BE2C (cell line): ENCODE measurements around the gene KIRREL3.

Experiments
- DNase-seq: peaks from one replicate; pipeline ENCODE4 v3.0.0-alpha.2; 2020
- H3K27me3 ChIP-seq: fragments of 250-450 bp; sonication (Bioruptor Pico); 2 replicates; pipeline ENCODE4 v1.5.1; 2020; ENCODE audit warnings: mild to moderate bottlenecking
- H3K36me3 ChIP-seq: fragments of 250-450 bp; sonication (Bioruptor Pico); 2 replicates; pipeline ENCODE4 v1.5.1; 2020; ENCODE audit warnings: mild to moderate bottlenecking
- H3K4me1 ChIP-seq: fragments of 250-450 bp; sonication (Bioruptor Pico); 2 replicates; pipeline ENCODE4 v1.5.1; 2020
- H3K4me3 ChIP-seq: 2 replicates; pipeline ENCODE4 v1.5.1; 2011; ENCODE audit warnings: low read depth, low read length
- H3K9me3 ChIP-seq: fragments of 250-450 bp; sonication (Bioruptor Pico); 2 replicates; pipeline ENCODE4 v1.5.1; 2020
- TF ChIP-seq, protein P1 (sequence below): IDR thresholded peaks from 2 replicates; pipeline ENCODE4 v1.5.1; 2012; ENCODE audit warnings: mild to moderate bottlenecking, low read depth, low read length

Gene KIRREL3

DNA sequence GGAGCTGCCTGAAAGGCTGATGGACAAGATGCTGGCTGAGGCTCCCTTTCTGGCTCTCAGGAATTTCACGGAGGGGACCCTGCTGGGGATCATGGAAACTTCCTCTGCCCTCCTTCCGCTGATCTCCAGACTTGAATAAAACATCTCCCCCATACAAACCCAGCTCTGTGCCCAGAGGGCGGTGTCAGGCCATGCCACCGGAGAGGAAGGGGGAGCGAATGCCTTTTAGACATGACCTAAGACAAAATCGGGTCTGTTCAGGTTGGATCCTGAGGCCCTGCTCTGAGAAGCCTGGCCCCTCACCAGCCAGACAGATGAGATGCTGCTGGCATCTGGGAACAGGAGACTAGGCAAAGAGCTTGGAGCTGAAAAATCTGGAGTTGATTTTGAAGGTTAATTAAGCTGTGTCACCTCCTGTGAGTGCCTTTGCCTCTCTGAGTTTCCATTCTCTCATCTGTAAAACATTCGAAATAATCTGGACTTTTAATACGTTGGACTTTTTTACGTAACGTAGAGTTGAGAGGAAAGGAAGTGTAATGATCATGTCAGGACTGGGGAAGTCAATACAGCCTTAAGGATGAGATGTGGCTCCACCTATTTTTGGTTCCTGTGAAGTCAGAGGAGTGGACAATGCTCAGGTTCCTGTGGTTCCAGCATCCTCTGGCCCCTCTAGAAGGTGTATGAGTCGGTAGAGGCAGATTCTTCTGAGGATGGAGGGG is 481.4 kb downstream of the KIRREL3 start:
- Histone ChIP-seq H3K4me1 (peaks cover 62% of the 10 kb centered on the region), H3K9me3 (no peaks in the 10 kb centered on the region), H3K36me3 (no peaks in the 10 kb centered on the region), H3K27me3 (no peaks in the 10 kb centered on the region), H3K4me3 (peak overlapping the region; percentile 33)
- TF ChIP-seq, protein P1, sequence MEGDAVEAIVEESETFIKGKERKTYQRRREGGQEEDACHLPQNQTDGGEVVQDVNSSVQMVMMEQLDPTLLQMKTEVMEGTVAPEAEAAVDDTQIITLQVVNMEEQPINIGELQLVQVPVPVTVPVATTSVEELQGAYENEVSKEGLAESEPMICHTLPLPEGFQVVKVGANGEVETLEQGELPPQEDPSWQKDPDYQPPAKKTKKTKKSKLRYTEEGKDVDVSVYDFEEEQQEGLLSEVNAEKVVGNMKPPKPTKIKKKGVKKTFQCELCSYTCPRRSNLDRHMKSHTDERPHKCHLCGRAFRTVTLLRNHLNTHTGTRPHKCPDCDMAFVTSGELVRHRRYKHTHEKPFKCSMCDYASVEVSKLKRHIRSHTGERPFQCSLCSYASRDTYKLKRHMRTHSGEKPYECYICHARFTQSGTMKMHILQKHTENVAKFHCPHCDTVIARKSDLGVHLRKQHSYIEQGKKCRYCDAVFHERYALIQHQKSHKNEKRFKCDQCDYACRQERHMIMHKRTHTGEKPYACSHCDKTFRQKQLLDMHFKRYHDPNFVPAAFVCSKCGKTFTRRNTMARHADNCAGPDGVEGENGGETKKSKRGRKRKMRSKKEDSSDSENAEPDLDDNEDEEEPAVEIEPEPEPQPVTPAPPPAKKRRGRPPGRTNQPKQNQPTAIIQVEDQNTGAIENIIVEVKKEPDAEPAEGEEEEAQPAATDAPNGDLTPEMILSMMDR: no peak
- peak; percentile 50 for DNase-seq

DNA sequence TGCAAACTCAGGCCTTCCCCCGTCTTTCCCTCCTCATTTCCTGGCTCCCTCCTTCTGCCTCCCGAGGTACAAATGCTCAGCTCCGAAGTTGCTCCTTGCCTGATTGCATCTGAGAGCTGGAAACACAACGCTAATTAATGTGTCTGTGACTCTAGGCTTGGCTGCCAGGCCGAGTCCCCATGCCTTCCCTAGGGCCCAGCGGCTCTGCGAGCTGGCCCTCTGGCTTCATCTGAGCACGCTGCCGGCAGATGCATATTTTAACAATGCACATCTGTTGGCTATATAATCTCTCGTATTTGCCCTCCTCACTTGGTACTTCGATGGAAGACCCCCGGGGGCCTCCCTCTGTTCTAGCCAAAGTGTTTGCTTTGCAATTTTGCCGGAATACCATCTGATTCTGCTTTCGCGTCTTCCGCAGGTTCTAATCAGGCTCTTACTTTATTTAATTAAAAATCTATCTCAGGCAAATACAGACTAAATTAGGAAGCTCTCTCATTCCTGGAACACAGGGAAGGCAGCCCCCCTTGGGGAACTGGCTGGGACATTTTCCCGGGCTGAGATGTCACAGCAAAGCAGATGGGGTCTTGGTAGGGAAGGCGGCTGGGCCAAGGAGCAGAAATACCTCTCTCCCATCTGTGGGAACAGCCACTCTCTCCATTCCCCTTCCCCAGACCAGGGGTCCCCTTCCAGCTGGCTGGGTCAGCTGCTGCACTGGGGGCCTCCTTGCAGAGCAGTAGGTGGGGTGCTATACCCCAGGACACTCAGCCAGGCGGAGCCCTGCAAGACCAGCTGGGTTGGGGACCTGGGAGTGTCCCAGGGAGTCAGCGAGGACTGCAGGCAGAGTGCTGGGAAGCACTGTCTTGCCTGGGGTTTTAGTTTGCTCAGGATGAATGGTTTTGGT is 482.2 kb downstream of the KIRREL3 start:
- Histone ChIP-seq H3K4me3 (peak overlapping the region; percentile 33), H3K4me1 (peaks cover 59% of the 10 kb centered on the region), H3K36me3 (no peaks in the 10 kb centered on the region), H3K27me3 (no peaks in the 10 kb centered on the region), H3K9me3 (no peaks in the 10 kb centered on the region)
- DNase-seq: peak; percentile 88
- TF ChIP-seq, protein P1: no peak

DNA sequence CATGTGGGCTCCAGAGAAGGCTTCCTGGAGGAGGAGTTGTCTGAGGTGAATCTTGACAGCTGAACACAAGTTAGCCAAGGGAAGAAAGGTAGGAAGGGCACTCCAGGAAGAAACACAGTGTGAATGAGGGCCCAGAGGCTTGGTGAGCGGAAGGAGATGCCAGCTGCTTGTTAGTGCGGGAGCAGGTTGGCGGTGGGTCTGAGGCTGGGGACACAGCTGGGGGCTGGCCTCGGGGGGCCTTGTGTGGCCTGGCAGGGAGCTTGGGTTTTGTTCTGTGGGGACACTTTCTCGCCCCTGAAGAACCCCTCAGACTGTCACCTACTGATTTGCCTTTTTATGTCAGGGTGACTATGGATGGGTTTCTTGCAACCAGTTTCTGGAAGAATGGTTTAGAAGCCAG is 485.1 kb downstream of the KIRREL3 start:
- Histone ChIP-seq H3K4me1 (peaks cover 63% of the 10 kb centered on the region), H3K4me3 (no peak overlapping the region), H3K9me3 (no peaks in the 10 kb centered on the region), H3K27me3 (no peaks in the 10 kb centered on the region), H3K36me3 (no peaks in the 10 kb centered on the region)
- TF ChIP-seq, protein P1: no peak
- DNase-seq: no peak

DNA sequence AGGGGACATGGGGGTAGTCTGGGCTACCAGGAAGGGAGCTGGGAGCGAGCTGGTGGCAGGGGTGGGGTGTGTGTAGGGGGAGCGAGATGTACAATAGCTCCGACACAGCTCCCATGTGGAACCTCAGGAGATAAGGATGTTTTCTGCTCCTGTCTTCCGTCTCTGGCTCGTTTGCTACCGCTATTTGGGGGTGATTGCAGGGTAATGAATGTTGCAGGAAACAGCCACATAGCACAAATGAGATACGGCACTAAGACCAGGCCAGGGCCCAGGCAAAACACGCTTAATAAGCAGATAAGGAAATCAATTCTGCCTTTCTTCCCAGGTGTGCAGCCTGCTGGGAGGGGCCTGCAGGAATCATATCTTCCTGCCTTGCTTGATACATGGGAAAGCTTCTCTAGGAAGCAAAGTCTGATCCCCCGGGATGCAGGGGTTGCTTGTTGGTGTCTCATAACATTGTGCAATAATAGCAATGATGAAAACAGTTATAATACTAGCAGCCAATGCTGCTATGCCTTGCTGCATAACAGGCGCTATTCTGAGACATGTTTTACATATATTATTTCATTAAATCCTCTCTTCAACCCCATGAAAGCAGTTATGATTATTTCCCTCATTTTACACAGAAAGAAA is 486.4 kb downstream of the KIRREL3 start:
- Histone ChIP-seq H3K27me3 (no peaks in the 10 kb centered on the region), H3K4me1 (peaks cover 50% of the 10 kb centered on the region), H3K36me3 (no peaks in the 10 kb centered on the region), H3K9me3 (no peaks in the 10 kb centered on the region), H3K4me3 (no peak overlapping the region)
- TF ChIP-seq, protein P1: no peak
- DNase-seq: peak; percentile 86

DNA sequence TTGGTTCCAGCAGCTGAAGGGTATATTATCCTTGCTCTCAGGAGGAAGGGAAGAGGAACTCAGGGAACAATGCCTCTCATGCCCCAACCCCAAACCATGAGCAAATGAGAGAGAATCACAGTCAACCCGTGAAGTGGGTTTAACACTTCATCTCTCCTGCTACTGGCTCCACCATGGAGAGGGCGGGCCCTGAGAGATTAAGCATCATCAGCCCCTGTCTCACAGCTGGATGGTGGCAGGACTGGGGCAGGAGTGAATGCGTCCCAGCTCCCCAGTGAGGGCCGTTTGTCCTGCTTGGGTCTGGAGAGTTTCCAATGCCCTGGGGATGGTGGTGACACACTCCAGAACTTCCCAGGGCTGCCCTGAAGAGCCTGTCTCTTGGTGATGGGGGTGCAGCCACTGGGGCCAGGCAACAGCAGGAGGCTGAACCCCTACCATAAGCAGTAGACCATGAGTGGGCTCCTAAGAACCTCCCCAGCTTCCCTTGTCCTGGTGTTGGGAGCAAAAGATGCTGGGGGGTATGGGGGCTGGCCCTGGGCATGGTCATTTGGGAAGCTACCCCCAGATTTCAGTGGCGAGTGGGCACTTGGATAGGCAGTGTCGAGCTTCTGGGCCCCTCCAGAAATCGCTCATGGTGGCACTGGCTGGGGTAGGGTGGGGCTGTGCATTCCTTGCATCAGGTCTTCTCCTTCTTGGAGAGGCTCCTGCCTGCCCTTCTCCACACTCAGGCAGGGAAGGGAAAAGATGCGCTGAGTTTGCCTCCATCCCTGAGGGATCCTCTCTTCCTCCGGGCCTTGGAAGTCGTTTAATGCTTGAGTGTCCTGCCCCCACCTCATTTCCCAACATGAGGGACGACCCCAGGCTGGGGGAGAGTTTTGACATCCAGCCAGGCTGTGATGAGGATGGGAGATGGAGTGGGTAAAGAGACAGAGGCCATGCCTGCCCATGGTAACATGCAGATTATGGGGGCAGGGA is 487.5 kb downstream of the KIRREL3 start:
- H3K9me3 ChIP-seq: no peaks in the 10 kb centered on the region
- no peaks in the 10 kb centered on the region for H3K27me3 ChIP-seq
- DNase-seq: peak; percentile 75
- H3K4me3 ChIP-seq: no peak overlapping the region
- H3K36me3 ChIP-seq: no peaks in the 10 kb centered on the region
- H3K4me1 ChIP-seq: peaks cover 40% of the 10 kb centered on the region
- TF ChIP-seq, protein P1: no peak
